Measurements from ENCODE around the gene ANP32D.

DNA sequence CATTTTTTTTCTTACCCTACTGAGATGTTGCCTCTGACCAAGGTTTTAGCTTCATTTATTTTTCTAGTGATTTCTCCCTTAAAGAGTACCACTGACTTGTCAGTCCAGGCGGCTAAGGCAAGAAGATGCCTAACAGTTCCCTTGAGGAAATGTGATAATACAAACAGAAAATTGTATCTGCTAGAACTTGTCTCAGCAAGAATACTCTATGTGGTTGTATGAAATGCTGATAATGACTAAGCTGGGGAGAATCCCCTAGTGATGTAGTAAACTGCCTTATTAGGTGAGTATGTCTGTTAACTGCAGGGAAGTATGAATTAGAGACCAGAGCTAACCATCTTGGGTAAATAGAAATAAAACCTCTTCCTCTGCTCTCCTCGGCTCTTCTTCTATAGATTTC, 16.7 kb downstream of the ANP32D start:
- no peak for TF ChIP-seq POLR2AphosphoS5 (IDR thresholded peaks at IDR 0.05; ENCODE audit: borderline replicate concordance, low read depth, low read length)
- no peak for TF ChIP-seq EZH2 (IDR thresholded peaks at IDR 0.05)
- no peak for TF ChIP-seq FOXP2 (optimal IDR thresholded peaks at IDR 0.05; ENCODE audit: control extremely low read depth, extremely low read length, insufficient read depth)

All from SK-N-MC (cell line).